K562 (cell line): ENCODE data around the gene TF. TPM values are rescaled to one million over a fixed set of nuclear protein-coding genes. Genes with fewer than 3 reads are reported as not detected.
A peak's percentile ranks its signal among the peaks of the same experiment; 100 is the strongest.

Source experiments
- ATAC-seq: fragments of 200-7000 bp; cut with Tn5 transposase; 3 replicates; pipeline ENCODE4 v1.9.1; 2020; ENCODE audit warnings: moderate library complexity
- BruUV-seq: library from RNA; stranded (reverse); fragments of 400-500 nt; replicated peaks from 2 replicates; lab custom pipeline; 2021; lab: Mats Ljungman, UMichigan
- CTCF ChIA-PET: fragments of 300-600 bp; formaldehyde crosslinking; extraction: SDS; loops from one replicate; lab custom pipeline; 2021; ENCODE audit warnings: low intra/inter-chr PET ratio; lab: Yijun Ruan, JAX
- POLR2A ChIA-PET: fragments of 300-600, 350-650 bp; sonication (Branson Sonifier 250); formaldehyde crosslinking; extraction: SDS; loops from one replicate; lab custom pipeline; 2021; ENCODE audit warnings: antibody characterized with exemption, inconsistent platforms; lab: Yijun Ruan, JAX
- DNase-seq, 4 experiments: peaks; one replicate each; pipeline versions ENCODE4 v3.0.0 to v3.0.0-alpha.2; 2011 to 2018; ENCODE audit warnings: low spot score in 3 of 4, mixed read lengths in 3 of 4; ENCODE audit errors: extremely low read depth in 1 of 4
- FAIRE-seq: peaks from 2 replicates; lab custom pipeline; 2011; peaks lifted over from hg19 to GRCh38; lab: Jason Lieb, UNC
- H2AFZ ChIP-seq: 2 replicates; pipeline ENCODE4 v1.6.0; 2011; ENCODE audit warnings: low read depth, low read length, control low read depth, inconsistent platforms
- H3K27ac ChIP-seq: fragments of 200-600 bp; 3 replicates; pipeline ENCODE4 v1.8.0; 2011; ENCODE audit warnings: low read depth, mild to moderate bottlenecking, control low read depth, inconsistent platforms, low read length, moderate library complexity, mixed read lengths; ENCODE audit errors: extremely low read depth
- H3K27me3 ChIP-seq, 2 experiments: fragments of 300-600 bp in 1 of 2; 2 replicates in 1 of 2; 3 replicates in 1 of 2; pipeline versions ENCODE4 v1.6.0 to v1.8.0; 2011; ENCODE audit warnings: inconsistent platforms in 2 of 2, low read length in 2 of 2, mild to moderate bottlenecking in 1 of 2, mixed read lengths in 1 of 2, moderate library complexity in 1 of 2; ENCODE audit not compliant: control insufficient read depth in 2 of 2, insufficient read depth in 2 of 2
- H3K36me3 ChIP-seq: fragments of 300-600 bp; 3 replicates; pipeline ENCODE4 v1.8.0; 2011; ENCODE audit warnings: mild to moderate bottlenecking, low read length, inconsistent platforms; ENCODE audit not compliant: control insufficient read depth, insufficient read depth
- H3K4me1 ChIP-seq, 2 experiments: fragments of 200-600 bp in 1 of 2; replicated peaks in 1 of 2; 2 replicates in 1 of 2; 3 replicates in 1 of 2; pipeline versions ENCODE4 v1.5.1 to v1.8.0; 2011; ENCODE audit warnings: inconsistent platforms in 2 of 2, low read length in 2 of 2, mild to moderate bottlenecking in 1 of 2, mixed read lengths in 1 of 2, moderate library complexity in 1 of 2; ENCODE audit not compliant: control insufficient read depth in 2 of 2, insufficient read depth in 2 of 2
- H3K4me2 ChIP-seq: 2 replicates; pipeline ENCODE4 v1.6.1; 2011; ENCODE audit warnings: low read length, control low read depth, inconsistent platforms, mixed read lengths; ENCODE audit not compliant: insufficient read depth
- H3K4me3 ChIP-seq: fragments of 200-600 bp; sonication (generic), shearing (Covaris generic); 2 replicates; pipeline ENCODE4 v1.5.1; 2016; ENCODE audit warnings: control low read depth, inconsistent platforms
- H3K79me2 ChIP-seq: fragments of 200-600 bp; 3 replicates; pipeline ENCODE4 v1.8.0; 2011; ENCODE audit warnings: low read length, inconsistent platforms; ENCODE audit not compliant: control insufficient read depth, insufficient read depth
- H3K9ac ChIP-seq, 2 experiments: 2 replicates each; pipeline versions ENCODE4 v1.6.0 to v1.6.1; 2011; ENCODE audit warnings: low read depth in 2 of 2, low read length in 2 of 2, control low read depth in 1 of 2, inconsistent platforms in 1 of 2, mild to moderate bottlenecking in 1 of 2, mixed read lengths in 1 of 2; ENCODE audit not compliant: insufficient read depth in 1 of 2
- H3K9me1 ChIP-seq: one replicate; pipeline ENCODE4 v1.6.0; 2011; ENCODE audit warnings: inconsistent platforms, mild to moderate bottlenecking, low read length, moderate library complexity; ENCODE audit not compliant: control insufficient read depth, insufficient read depth
- H3K9me3 ChIP-seq: replicated peaks from 2 replicates; pipeline ENCODE4 v1.5.1; 2011; ENCODE audit warnings: low read depth, low read length, inconsistent platforms; ENCODE audit not compliant: control insufficient read depth, insufficient read depth
- H4K20me1 ChIP-seq: replicated peaks from 2 replicates; pipeline ENCODE4 v1.6.1; 2011; ENCODE audit warnings: low read length, inconsistent platforms, mixed read lengths; ENCODE audit not compliant: control insufficient read depth, insufficient read depth
- BRD9 ChIP-seq: fragments of 450-650 bp; IDR thresholded peaks from 2 replicates; pipeline ENCODE4 v1.6.1; 2018; ENCODE audit warnings: low read depth; ENCODE audit not compliant: partially characterized antibody
- DIDO1 ChIP-seq: fragments of 450-650 bp; IDR thresholded peaks from 2 replicates; pipeline ENCODE4 v1.6.1; 2016; ENCODE audit warnings: low read depth, missing biosample characterization, missing genetic modification characterization
- FOSL1 ChIP-seq: fragments of 200-800 bp; sonication (Bioruptor generic); conservative IDR thresholded peaks from 2 replicates; pipeline ENCODE4 v1.6.1; 2016; ENCODE audit warnings: missing genetic modification characterization, missing compliant biosample characterization
- NFIC ChIP-seq: fragments of 450-650 bp; IDR thresholded peaks from 2 replicates; pipeline ENCODE4 v1.6.1; 2017; ENCODE audit warnings: mild to moderate bottlenecking, inconsistent platforms
- NFXL1 ChIP-seq: fragments of 450-650 bp; formaldehyde crosslinking; IDR thresholded peaks from 2 replicates; pipeline ENCODE4 v1.4.0; 2021; ENCODE audit warnings: mild to moderate bottlenecking
- PHF8 ChIP-seq: fragments of 200-600 bp; sonication (generic); IDR thresholded peaks from 2 replicates; pipeline ENCODE4 v1.6.1; 2012; ENCODE audit warnings: mixed run types, mild to moderate bottlenecking, inconsistent platforms, low read length, moderate library complexity, borderline replicate concordance
- PKNOX1 ChIP-seq: fragments of 450-650 bp; IDR thresholded peaks from 2 replicates; pipeline ENCODE4 v1.6.1; 2016
- PRMT5 ChIP-seq: sonication (generic); formaldehyde crosslinking; IDR thresholded peaks from 2 replicates; pipeline ENCODE4 v1.5.0; 2020; ENCODE audit warnings: missing genetic modification reagents
- RBFOX2 ChIP-seq: fragments of 200-400 bp; formaldehyde crosslinking; IDR thresholded peaks from 2 replicates; pipeline ENCODE4 v1.6.1; 2017; ENCODE audit warnings: low read depth, mild to moderate bottlenecking, low read length, moderate library complexity
- RNF2 ChIP-seq: sonication (generic); IDR thresholded peaks from 2 replicates; pipeline ENCODE4 v1.6.1; 2016
- SPI1 ChIP-seq: IDR thresholded peaks from 2 replicates; pipeline ENCODE4 v1.6.1; 2011; ENCODE audit warnings: low read depth, low read length, control low read depth, borderline replicate concordance
- TAF9B ChIP-seq: fragments of 450-650 bp; IDR thresholded peaks from 2 replicates; pipeline ENCODE4 v1.6.1; 2018; ENCODE audit warnings: mild to moderate bottlenecking; ENCODE audit not compliant: partially characterized antibody
- XRCC3 ChIP-seq: fragments of 450-650 bp; IDR thresholded peaks from 2 replicates; pipeline ENCODE4 v1.6.1; 2017; ENCODE audit warnings: mild to moderate bottlenecking, moderate library complexity
- ZBED1 ChIP-seq: IDR thresholded peaks from 2 replicates; pipeline ENCODE4 v1.6.1; 2014
- ZNF398 ChIP-seq: fragments of 250-450 bp; sonication (Bioruptor Pico); IDR thresholded peaks from 2 replicates; pipeline ENCODE4 v1.8.0; 2021; ENCODE audit warnings: moderate library complexity, mild to moderate bottlenecking, inconsistent platforms
- ZNF707 ChIP-seq: fragments of 250-450 bp; sonication (Bioruptor Pico); conservative IDR thresholded peaks from 2 replicates; pipeline ENCODE4 v1.8.0; 2022; ENCODE audit warnings: inconsistent platforms, mild to moderate bottlenecking, moderate library complexity
- ZNF780A ChIP-seq: fragments of 250-450 bp; sonication (Bioruptor Pico); IDR thresholded peaks from 2 replicates; pipeline ENCODE4 v1.5.0; 2021; ENCODE audit warnings: mild to moderate bottlenecking
- WGBS: fragments of 100-300 bp; shearing (Covaris generic); methylation state at CpG from one replicate; pipeline ENCODE4 v1.1.6; 2016; ENCODE audit warnings: low coverage, mixed read lengths; ENCODE audit not compliant: insufficient coverage; ENCODE audit errors: missing lambda C conversion rate; 5-methylcytosine and 5-hydroxymethylcytosine counted together
- in situ Hi-C: fragments of 300-500 bp; cut with MboI; formaldehyde crosslinking; loops from 4 replicates; pipeline ENCODE4 v1.15.0; 2018; ENCODE audit warnings: inconsistent platforms, mixed read lengths
- intact Hi-C: fragments of 100-400 bp; cut with micrococcal nuclease; formaldehyde crosslinking; loops from 2 replicates; pipeline ENCODE4 v1.14.2; 2022
- polyA plus RNA-seq, 8 experiments: library from polyadenylated mRNA; depleted of rRNA in 4 of 8; stranded (reverse) in 5 of 8; unstranded in 3 of 8; fragments of >200 nt; fragmentation: Nextera tagmentation in 2 of 8; fragmentation: Illumina TruSeq in 1 of 8; extraction: Ambion mirVana in 2 of 8; extraction: Trizol in 1 of 8; gene quantifications; 2 replicates each; pipeline versions ENCODE4 v1.2.1 to v1.2.3, GENCODE V29; 2011 to 2014; ENCODE audit warnings: inconsistent platforms in 1 of 8, missing spikeins in 1 of 8
- total RNA-seq, 7 experiments: library from RNA; depleted of rRNA in 6 of 7; stranded (reverse); fragments of >200 nt in 6 of 7; fragmentation: Illumina TruSeq in 2 of 7; extraction: Trizol in 2 of 7; gene quantifications; 2 replicates each; pipeline versions ENCODE4 v1.2.1 to v1.2.3, GENCODE V29; 2011 to 2021; ENCODE audit warnings: low replicate concordance in 1 of 7

Gene TF
- total and polyA plus RNA-seq, 9 of the 15 experiments (the other 6 are each of a cell fraction or from before 2014, with no cell fraction given) = 0.09 to 9.2 (median 3.1) TPM

- no peak for FAIRE-seq
- Histone ChIP-seq H2AFZ (no peak overlapping the region), H3K79me2 (no peaks in the 10 kb centered on the region), H3K27me3 (peaks cover 0 to 22% of the 10 kb centered on the region in 2 experiments; a peak in 4 of 5 replicates), H3K4me1 (no peaks in the 10 kb centered on the region), H3K27ac (no peak overlapping the region), H3K9me3 (no peaks in the 10 kb centered on the region), H4K20me1 (no peaks in the 10 kb centered on the region), H3K36me3 (no peaks in the 10 kb centered on the region), H3K4me2 (no peak overlapping the region), H3K9ac (no peak overlapping the region), H3K4me3 (no peak overlapping the region), H3K9me1 (no peaks in the 10 kb centered on the region)
- ATAC-seq = no peak
- CTCF ChIA-PET = no interaction called here
- intact Hi-C loops = no loop called here
- TF ChIP-seq NFXL1 (CRISPR knock-in tag) (no peak), SPI1 (no peak), DIDO1 (tag) (no peak), ZBED1 (no peak), BRD9 (no peak), ZNF780A (no peak), NFIC (no peak)
- 0% methylated on average over 1 of the region's 1 CpG for WGBS
- POLR2A ChIA-PET = interaction anchor here (1.8 kb wide), 1 partner anchor 9 kb away, joined by 5 read pairs; no protein-coding TSS in a partner anchor
- in situ Hi-C loops = no loop called here
- DNase-seq = no peak
- BruUV-seq = no TSS peak
These were observed 42.3 kb upstream of the TF start for GRCh38 chr3:133703915-133704314.

GRCh38 chr3:133706033-133706432 is 40.2 kb upstream of the TF start:
- DNase-seq (peak in 1 of 4 experiments; percentile 14), FAIRE-seq (no peak), ATAC-seq (no peak)
- H4K20me1 ChIP-seq = no peaks in the 10 kb centered on the region
- ChIA-PET CTCF (no interaction called here), POLR2A (interaction anchor here (0.6 to 0.8 kb wide), 2 partner anchors 44 to 100 kb away, joined by 3 to 4 read pairs; partner anchors contain the start of genes SRPRB and TOPBP1)
- H3K9ac ChIP-seq = no peak overlapping the region
- no peak overlapping the region for H3K4me3 ChIP-seq
- no peak overlapping the region for H3K4me2 ChIP-seq
- H3K79me2 ChIP-seq = no peaks in the 10 kb centered on the region
- intact Hi-C loops = no loop called here
- WGBS = 0% methylated on average over 4 of the region's 4 CpGs
- in situ Hi-C loops = no loop called here
- no peaks in the 10 kb centered on the region for H3K4me1 ChIP-seq
- H3K27me3 ChIP-seq = peaks cover 5 to 34% of the 10 kb centered on the region in 2 experiments
- no peaks in the 10 kb centered on the region for H3K9me1 ChIP-seq
- H3K27ac ChIP-seq = no peak overlapping the region
- H2AFZ ChIP-seq = no peak overlapping the region
- no peaks in the 10 kb centered on the region for H3K9me3 ChIP-seq
- no peaks in the 10 kb centered on the region for H3K36me3 ChIP-seq
- no TSS peak for BruUV-seq
- TF ChIP-seq PKNOX1 = no peak
- no peak for TF ChIP-seq PRMT5 (CRISPR knock-in tag)
- TF ChIP-seq TAF9B = no peak
- no peak for TF ChIP-seq XRCC3
- TF ChIP-seq FOSL1 = no peak
- no peak for TF ChIP-seq PHF8
- no peak for TF ChIP-seq ZNF707 (CRISPR knock-in tag)
- no peak for TF ChIP-seq ZNF398 (CRISPR knock-in tag)
- TF ChIP-seq RBFOX2 = no peak
- no peak for TF ChIP-seq RNF2
